Mucosa of descending colon (tissue), 3 donors: Measurements from ENCODE around the gene CDK15. TPM values are rescaled to one million over a fixed set of nuclear protein-coding genes. Genes with fewer than 3 reads are reported as not detected.

Experiments used
- ATAC-seq: fragments of 200-7000 bp; cut with Tn5 transposase; one replicate; pipeline ENCODE4 v1.9.1; 2020; ENCODE audit warnings: mild to moderate bottlenecking, moderate library complexity
- DNase-seq, 3 donors: peaks; one replicate each; pipeline ENCODE4 v3.0.0-alpha.2; 2020
- H3K36me3 ChIP-seq: fragments of 200-600 bp; one replicate; pipeline ENCODE4 v1.8.0; 2021; ENCODE audit warnings: low read depth, mild to moderate bottlenecking
- H3K4me1 ChIP-seq: fragments of 200-600 bp; one replicate; pipeline ENCODE4 v1.8.0; 2021; ENCODE audit warnings: low read depth, mild to moderate bottlenecking
- H3K4me3 ChIP-seq: fragments of 200-600 bp; one replicate; pipeline ENCODE4 v1.8.0; 2021; ENCODE audit warnings: mild to moderate bottlenecking
- H3K9me3 ChIP-seq: fragments of 200-600 bp; one replicate; pipeline ENCODE4 v1.8.0; 2021; ENCODE audit warnings: mild to moderate bottlenecking
- intact Hi-C, 2 donors: fragments of 100-400 bp; cut with DNase I in 1 of 2; cut with micrococcal nuclease in 1 of 2; formaldehyde crosslinking; loops; one replicate each; pipeline versions ENCODE4 v1.11.0 to v1.11.1; 2022; cut with DNase I, micrococcal nuclease
- total RNA-seq, 3 donors: library from RNA; stranded (reverse); fragmentation: NEBNext Ultra II Directional in 2 of 3; extraction: Animal tissue kit (Norgen Biotek cat#: 25700) in 2 of 3; gene quantifications; one replicate each; pipeline versions ENCODE4 v1.2.1 to v1.2.4, GENCODE V29; 2021 to 2023
- TF ChIP-seq, protein P1 (sequence below): fragments of 200-600 bp; IDR thresholded peaks from one replicate; pipeline ENCODE4 v1.8.0; 2022; ENCODE audit warnings: antibody characterized with exemption, mild to moderate bottlenecking
- donor health status: DM: no; HTN: no; CAD: no; lungs with moderate emphysema.
- donor health status: DM: no; HTN: no; CAD: no.
- donor health status: DM: no; HTN: yes; CAD: no.

Gene CDK15
- total RNA-seq, 3 donors from 2014 or later, result 0.94 to 1.4 TPM; not detected in 1

DNA sequence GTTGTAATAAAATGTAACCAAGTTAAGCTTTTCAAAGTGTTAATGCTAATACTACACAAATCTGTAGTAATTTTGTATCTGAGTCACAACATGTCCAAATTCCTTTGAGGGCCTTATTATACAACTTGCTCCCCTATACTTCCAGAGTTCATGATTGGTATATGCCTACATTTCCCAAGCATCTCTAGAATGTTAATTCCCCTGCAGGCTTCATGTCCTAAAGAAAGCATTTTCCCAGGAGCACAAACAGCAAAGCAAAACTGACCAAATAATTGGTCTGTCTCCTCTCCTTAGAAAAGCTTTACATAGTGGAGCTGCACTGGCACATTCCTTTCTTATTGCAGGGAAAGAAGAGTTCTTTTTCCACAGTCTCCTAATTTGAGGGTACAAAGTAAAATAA, 29.3 kb upstream of the CDK15 start:
- DNase-seq, result no peak
- Histone ChIP-seq H3K4me3 (no peak overlapping the region), H3K36me3 (no peaks in the 10 kb centered on the region), H3K9me3 (no peaks in the 10 kb centered on the region), H3K4me1 (peaks cover 17% of the 10 kb centered on the region)
- no peak for ATAC-seq
- intact Hi-C loops, result no loop called here
- TF ChIP-seq, protein P1, sequence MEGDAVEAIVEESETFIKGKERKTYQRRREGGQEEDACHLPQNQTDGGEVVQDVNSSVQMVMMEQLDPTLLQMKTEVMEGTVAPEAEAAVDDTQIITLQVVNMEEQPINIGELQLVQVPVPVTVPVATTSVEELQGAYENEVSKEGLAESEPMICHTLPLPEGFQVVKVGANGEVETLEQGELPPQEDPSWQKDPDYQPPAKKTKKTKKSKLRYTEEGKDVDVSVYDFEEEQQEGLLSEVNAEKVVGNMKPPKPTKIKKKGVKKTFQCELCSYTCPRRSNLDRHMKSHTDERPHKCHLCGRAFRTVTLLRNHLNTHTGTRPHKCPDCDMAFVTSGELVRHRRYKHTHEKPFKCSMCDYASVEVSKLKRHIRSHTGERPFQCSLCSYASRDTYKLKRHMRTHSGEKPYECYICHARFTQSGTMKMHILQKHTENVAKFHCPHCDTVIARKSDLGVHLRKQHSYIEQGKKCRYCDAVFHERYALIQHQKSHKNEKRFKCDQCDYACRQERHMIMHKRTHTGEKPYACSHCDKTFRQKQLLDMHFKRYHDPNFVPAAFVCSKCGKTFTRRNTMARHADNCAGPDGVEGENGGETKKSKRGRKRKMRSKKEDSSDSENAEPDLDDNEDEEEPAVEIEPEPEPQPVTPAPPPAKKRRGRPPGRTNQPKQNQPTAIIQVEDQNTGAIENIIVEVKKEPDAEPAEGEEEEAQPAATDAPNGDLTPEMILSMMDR, result no peak

DNA sequence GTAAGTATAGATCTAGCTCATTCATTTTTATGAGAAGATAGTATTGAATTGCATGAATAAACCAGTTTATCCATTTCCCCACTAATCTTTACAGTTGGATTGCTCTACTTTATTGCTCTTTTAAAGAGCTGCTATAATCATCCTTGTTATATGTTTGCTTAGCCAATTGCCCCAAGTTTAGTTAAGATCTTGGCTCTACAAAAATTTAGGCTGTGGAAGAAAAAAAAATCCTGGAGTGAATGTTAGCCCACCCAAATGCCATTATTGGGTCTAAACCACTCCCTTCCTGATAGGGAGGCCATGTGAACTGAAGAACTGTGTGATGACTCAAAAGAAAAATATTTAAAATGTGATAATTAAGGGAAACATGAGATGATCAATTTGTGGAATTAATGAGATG, 28.5 kb upstream of the CDK15 start:
- intact Hi-C loops, result no loop called here
- ATAC-seq, result no peak

DNA sequence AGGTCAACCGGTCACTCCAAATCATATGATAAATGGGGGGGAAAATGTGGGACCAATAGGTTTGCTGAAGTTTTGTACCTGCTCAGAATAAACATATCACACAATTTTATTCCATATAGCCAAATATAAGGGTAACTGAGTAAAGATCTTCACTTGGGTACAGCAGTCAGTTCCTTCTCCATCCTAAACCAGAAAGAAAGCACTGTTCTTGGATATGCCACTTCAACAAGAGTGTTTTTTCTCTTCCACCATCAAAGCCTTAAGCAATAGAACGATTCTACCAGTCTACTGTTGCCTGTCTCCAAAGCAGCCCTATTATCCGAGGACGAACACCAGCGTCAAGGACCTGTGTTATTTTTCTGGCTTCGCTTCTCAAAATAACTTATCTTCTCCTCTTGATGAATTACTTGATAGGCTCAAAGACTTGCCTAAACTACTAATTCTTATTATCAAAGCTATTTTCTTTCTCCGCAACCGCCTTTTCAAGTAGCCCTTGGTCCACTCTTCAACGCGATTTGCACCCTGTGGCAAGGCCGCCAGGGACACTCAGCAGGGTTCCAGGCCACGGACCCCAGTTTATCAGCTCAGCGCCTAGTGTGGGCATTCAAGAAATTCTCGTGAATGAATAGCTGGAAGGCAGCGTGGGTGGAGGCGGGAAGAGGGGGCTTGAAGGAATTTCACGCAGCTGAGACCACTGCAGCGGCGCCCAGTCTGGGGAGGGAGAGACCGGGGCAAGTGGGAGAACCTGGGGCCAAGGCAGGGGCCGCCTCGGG, 26.2 kb upstream of the CDK15 start:
- intact Hi-C loops, result no loop called here
- H3K9me3 ChIP-seq, result no peaks in the 10 kb centered on the region
- DNase-seq (peak in 1 of 3 donors; percentile 33), ATAC-seq (peak; percentile 21)
- H3K4me3 ChIP-seq, result peak overlapping the region; percentile 90
- TF ChIP-seq, protein P1, result no peak
- H3K36me3 ChIP-seq, result no peaks in the 10 kb centered on the region
- peaks cover 17% of the 10 kb centered on the region for H3K4me1 ChIP-seq

More for the DNA sequence above, 28.5 kb upstream of the CDK15 start:
- Histone ChIP-seq H3K4me1 (peaks cover 17% of the 10 kb centered on the region), H3K9me3 (no peaks in the 10 kb centered on the region), H3K4me3 (no peak overlapping the region), H3K36me3 (no peaks in the 10 kb centered on the region)
- TF ChIP-seq, protein P1, result no peak
- DNase-seq, result no peak

DNA sequence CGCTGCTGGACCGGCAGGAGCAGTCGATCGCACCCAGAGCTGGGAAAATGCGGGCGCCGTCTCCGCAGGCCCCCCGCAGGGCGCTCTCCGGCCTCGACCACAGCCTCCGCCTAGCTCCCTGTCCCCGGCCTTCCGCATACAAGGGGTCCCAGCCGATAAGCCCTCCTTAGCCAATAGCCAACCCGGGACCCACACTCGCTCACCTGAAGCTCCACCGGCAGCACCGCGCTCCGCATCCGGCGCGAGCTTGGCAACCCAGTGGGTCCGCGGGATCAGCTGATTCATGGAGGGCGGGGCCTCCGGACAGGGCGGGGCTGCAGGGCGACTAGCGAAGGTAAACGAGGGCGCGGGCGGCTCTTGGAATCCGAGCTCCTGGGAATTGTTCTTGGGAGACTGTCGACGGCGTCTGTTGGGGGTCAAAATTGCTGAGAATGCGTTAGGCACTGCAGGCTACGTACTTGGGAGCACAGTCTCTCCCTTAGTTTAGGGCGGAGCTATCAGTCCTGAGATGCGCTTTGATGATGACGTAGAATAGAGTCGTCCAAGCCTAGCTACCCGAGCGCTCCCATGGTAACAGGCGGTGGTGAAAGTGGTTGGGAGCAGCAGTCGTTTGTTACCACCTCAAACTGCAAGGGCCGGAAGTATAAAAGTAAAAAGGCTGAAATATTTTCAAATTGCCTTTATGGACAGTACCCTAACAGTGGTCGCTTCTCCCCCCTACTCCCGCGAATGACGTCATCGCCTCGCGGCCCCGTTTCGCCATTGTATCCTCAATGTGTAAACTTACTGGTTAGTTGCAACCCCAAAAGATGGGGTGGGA, 25.5 kb upstream of the CDK15 start, which contains the start of gene ALS2:
ALS2 (minus strand) TSS at position 260 of the 820 bp plus-strand sequence. CDS start 12,048 bp downstream, outside the sequence.
- Histone ChIP-seq H3K4me1 (peaks cover 17% of the 10 kb centered on the region), H3K36me3 (no peaks in the 10 kb centered on the region), H3K9me3 (no peaks in the 10 kb centered on the region), H3K4me3 (peak within 1 kb of the TSS; percentile 90)
- ATAC-seq, result peak; percentile 97
- TF ChIP-seq, protein P1, result no peak
- intact Hi-C loops, result no loop called here
- peak; percentile 98 to 99 (median 98) for DNase-seq

DNA sequence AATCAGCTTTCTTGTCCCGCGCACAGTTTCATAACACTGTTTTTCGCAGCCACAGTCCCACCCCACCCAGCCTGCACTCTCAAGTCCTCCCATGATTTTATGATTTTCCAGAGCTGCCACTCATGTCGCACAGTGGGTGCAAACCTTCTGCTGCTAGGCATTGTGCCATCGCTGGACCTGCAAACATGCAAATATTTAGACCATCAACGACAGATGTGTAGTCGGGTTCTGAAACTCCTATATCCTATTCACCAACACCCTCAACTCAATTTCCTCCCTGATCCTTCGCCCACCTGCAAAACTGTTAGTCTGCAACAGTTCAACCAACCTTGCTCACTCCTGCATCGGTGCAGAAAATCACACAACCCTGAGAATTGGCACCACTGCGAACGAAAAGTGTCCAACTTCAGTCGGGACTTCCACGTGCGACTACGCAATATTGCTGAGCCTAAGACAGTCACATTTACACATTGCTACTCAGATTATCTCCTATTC, 24.7 kb upstream of the CDK15 start:
- Histone ChIP-seq H3K36me3 (no peaks in the 10 kb centered on the region), H3K4me1 (peaks cover 17% of the 10 kb centered on the region), H3K9me3 (no peaks in the 10 kb centered on the region), H3K4me3 (peak overlapping the region; percentile 90)
- intact Hi-C loops, result no loop called here
- DNase-seq, result no peak
- ATAC-seq, result peak; percentile 2
- TF ChIP-seq, protein P1, result no peak
